ENCODE results near the gene CFAP99. TPM values are rescaled to one million over a fixed set of nuclear protein-coding genes. Genes with fewer than 3 reads are reported as not detected.

Gene CFAP99
- total and polyA plus RNA-seq, 2 donors from 2014 or later = 1.5 to 1.7 TPM

DNA sequence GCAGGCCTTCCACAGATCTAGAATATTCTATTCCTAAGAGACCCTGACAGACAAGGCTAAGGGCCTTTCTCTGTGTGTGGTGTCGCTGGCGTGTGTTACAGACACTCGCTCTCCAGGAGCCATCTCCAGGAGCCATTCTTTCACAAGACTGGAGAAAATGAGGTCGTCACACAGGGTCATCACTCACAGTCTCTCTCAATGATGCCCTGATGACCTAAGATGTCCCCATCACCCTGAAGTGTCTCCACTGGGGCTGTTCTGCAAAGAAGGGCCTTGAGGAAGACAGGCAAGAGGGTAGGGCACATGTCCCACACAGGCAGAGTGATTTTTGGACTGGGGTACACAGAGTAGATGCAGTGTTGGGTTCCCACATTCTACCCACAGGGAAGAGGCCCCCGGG, 35.0 kb upstream of the CFAP99 start:
- Histone ChIP-seq H3K9ac (ENCODE audit: low read length in 3 of 3) (no peak overlapping the region), H3K9me3 (ENCODE audit: control insufficient read depth in 2 of 3, insufficient read depth in 1 of 3, low read length in 3 of 3) (no peaks in the 10 kb centered on the region), H3K36me3 (ENCODE audit: control insufficient read depth in 2 of 3, insufficient read depth in 3 of 3, low read length in 3 of 3) (no peaks in the 10 kb centered on the region), H3K27ac (ENCODE audit: low read depth in 2 of 2, low read length in 2 of 2) (no peak overlapping the region), H3K4me3 (ENCODE audit: low read length in 3 of 3) (no peak overlapping the region), H3K4me1 (ENCODE audit: control insufficient read depth in 2 of 3, insufficient read depth in 2 of 3, low read depth in 1 of 3, low read length in 3 of 3) (no peaks in the 10 kb centered on the region), H3K27me3 (ENCODE audit: control insufficient read depth, insufficient read depth, low read length) (no peaks in the 10 kb centered on the region)
- DNase-seq (no peak), FAIRE-seq (no peak)
- intact Hi-C loops (cut with DNase I) = no loop called here
- TF ChIP-seq, protein P1, sequence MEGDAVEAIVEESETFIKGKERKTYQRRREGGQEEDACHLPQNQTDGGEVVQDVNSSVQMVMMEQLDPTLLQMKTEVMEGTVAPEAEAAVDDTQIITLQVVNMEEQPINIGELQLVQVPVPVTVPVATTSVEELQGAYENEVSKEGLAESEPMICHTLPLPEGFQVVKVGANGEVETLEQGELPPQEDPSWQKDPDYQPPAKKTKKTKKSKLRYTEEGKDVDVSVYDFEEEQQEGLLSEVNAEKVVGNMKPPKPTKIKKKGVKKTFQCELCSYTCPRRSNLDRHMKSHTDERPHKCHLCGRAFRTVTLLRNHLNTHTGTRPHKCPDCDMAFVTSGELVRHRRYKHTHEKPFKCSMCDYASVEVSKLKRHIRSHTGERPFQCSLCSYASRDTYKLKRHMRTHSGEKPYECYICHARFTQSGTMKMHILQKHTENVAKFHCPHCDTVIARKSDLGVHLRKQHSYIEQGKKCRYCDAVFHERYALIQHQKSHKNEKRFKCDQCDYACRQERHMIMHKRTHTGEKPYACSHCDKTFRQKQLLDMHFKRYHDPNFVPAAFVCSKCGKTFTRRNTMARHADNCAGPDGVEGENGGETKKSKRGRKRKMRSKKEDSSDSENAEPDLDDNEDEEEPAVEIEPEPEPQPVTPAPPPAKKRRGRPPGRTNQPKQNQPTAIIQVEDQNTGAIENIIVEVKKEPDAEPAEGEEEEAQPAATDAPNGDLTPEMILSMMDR (IDR thresholded peaks at IDR 0.05; ENCODE audit: borderline replicate concordance, extremely low read depth, insufficient read depth) = no peak

DNA sequence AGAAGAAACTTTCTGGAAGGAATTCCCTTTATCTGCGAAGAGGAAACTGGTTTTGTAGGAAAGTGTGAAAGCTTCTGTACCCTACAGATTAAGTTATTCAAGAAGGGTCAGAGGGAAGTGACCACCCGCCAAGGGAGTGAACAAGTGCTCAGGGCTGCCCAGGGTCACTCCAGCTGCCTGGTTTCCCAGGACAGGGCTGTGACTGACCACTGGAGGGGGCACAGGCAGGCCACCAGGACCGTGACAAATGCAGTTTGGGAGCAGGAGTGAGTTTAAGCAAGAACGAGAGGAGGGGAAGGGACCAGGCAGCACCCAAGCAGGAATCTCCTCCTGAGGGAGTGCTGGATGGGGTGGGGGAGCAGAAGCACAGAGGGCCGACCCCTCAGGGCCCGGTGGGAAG, 34.5 kb upstream of the CFAP99 start:
- no peak for FAIRE-seq
- no peak overlapping the region for H3K4me3 ChIP-seq (ENCODE audit: low read length in 3 of 3)
- H3K27ac ChIP-seq (ENCODE audit: low read depth in 2 of 2, low read length in 2 of 2) = no peak overlapping the region
- no peaks in the 10 kb centered on the region for H3K4me1 ChIP-seq (ENCODE audit: control insufficient read depth in 2 of 3, insufficient read depth in 2 of 3, low read depth in 1 of 3, low read length in 3 of 3)
- H3K9ac ChIP-seq (ENCODE audit: low read length in 3 of 3) = no peak overlapping the region
- H3K9me3 ChIP-seq (ENCODE audit: control insufficient read depth in 2 of 3, insufficient read depth in 1 of 3, low read length in 3 of 3) = no peaks in the 10 kb centered on the region
- TF ChIP-seq, protein P1 (IDR thresholded peaks at IDR 0.05; ENCODE audit: borderline replicate concordance, extremely low read depth, insufficient read depth) = no peak
- intact Hi-C loops (cut with DNase I) = no loop called here
- H3K36me3 ChIP-seq (ENCODE audit: control insufficient read depth in 2 of 3, insufficient read depth in 3 of 3, low read length in 3 of 3) = no peaks in the 10 kb centered on the region
- H3K27me3 ChIP-seq (ENCODE audit: control insufficient read depth, insufficient read depth, low read length) = no peaks in the 10 kb centered on the region
- no peak for DNase-seq

DNA sequence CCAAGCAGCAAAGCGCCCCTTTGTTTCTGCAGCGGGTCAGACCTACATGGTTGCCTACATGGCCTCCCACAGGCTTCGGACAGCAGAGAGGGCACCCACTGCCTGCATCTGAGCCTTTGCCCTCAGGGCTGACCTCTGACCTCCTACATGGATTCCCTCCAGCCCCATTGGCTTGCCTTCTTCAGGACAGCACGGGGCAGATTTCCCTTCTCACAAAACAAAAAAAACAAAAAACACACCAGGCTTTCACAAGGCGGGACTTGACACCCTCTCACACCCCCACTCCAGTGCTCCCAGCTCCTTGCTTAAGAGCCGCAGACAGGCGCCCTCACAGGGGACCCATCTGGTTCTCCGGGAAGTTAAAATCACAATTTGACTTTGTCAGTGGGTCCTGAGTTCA, 33.2 kb upstream of the CFAP99 start:
- Histone ChIP-seq H3K9me3 (ENCODE audit: control insufficient read depth in 2 of 3, insufficient read depth in 1 of 3, low read length in 3 of 3) (no peaks in the 10 kb centered on the region), H3K27me3 (ENCODE audit: control insufficient read depth, insufficient read depth, low read length) (no peaks in the 10 kb centered on the region), H3K4me3 (ENCODE audit: low read length in 3 of 3) (no peak overlapping the region), H3K9ac (ENCODE audit: low read length in 3 of 3) (no peak overlapping the region), H3K27ac (ENCODE audit: low read depth in 2 of 2, low read length in 2 of 2) (no peak overlapping the region), H3K36me3 (ENCODE audit: control insufficient read depth in 2 of 3, insufficient read depth in 3 of 3, low read length in 3 of 3) (no peaks in the 10 kb centered on the region), H3K4me1 (ENCODE audit: control insufficient read depth in 2 of 3, insufficient read depth in 2 of 3, low read depth in 1 of 3, low read length in 3 of 3) (no peaks in the 10 kb centered on the region)
- FAIRE-seq (no peak), DNase-seq (no peak)
- intact Hi-C loops (cut with DNase I) = no loop called here
- TF ChIP-seq, protein P1 (IDR thresholded peaks at IDR 0.05; ENCODE audit: borderline replicate concordance, extremely low read depth, insufficient read depth) = no peak

DNA sequence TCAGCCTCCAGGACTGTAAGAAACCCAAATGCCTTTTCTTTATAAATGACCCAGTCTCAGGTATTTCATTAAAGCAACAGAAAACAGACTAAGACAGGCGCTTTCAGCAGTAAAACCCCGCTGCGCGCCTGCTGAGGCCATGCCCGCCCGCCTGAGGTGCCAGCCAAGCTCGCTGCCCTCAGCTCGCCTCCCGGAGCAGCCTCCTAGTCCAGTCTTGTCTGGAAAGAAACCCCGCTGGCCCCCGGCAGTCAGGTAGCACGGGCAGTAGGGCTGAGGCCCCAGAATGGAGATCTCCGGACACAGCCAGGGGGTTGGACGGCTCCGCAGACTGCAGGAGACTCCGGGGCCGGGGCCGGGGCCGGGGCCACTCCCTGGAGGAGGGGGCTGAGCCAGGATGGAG, 32.0 kb upstream of the CFAP99 start:
- FAIRE-seq (no peak), DNase-seq (no peak)
- TF ChIP-seq, protein P1 (IDR thresholded peaks at IDR 0.05; ENCODE audit: borderline replicate concordance, extremely low read depth, insufficient read depth) = no peak
- Histone ChIP-seq H3K4me3 (ENCODE audit: low read length in 3 of 3) (no peak overlapping the region), H3K9me3 (ENCODE audit: control insufficient read depth in 2 of 3, insufficient read depth in 1 of 3, low read length in 3 of 3) (no peaks in the 10 kb centered on the region), H3K27me3 (ENCODE audit: control insufficient read depth, insufficient read depth, low read length) (no peaks in the 10 kb centered on the region), H3K4me1 (ENCODE audit: control insufficient read depth in 2 of 3, insufficient read depth in 2 of 3, low read depth in 1 of 3, low read length in 3 of 3) (no peaks in the 10 kb centered on the region), H3K27ac (ENCODE audit: low read depth in 2 of 2, low read length in 2 of 2) (no peak overlapping the region), H3K36me3 (ENCODE audit: control insufficient read depth in 2 of 3, insufficient read depth in 3 of 3, low read length in 3 of 3) (no peaks in the 10 kb centered on the region), H3K9ac (ENCODE audit: low read length in 3 of 3) (no peak overlapping the region)
- intact Hi-C loops (cut with DNase I) = no loop called here
